ENCODE results near the gene C19orf44.

DNA sequence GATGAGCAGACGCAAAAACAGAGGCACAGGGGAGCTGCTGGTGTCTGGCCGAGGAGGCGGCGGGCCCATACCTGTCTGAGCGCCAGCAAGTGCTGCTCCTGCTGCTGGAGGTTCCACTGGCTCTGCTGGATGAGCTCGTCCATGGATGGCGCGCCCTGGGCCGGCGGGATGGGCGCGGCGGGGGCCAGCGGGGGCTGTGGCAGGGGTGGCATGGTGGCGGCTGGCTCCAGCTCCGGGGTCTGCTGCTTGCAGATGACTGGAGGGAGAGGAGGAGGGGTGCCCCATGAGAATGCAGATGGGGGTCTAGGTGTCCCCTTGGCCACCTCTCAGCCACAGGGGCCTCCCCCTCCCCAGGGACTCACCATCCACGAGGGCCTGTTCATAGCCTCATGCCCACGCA, 39.2 kb downstream of the C19orf44 start:
- TF ChIP-seq CTCF (optimal IDR thresholded peaks at IDR 0.05 in 1 of 3, IDR thresholded peaks at IDR 0.05 in 1 of 3, conservative IDR thresholded peaks at IDR 0.05 in 1 of 3; ENCODE audit: extremely low read depth in 1 of 3, insufficient read depth in 2 of 3, low read length in 3 of 3) (no peak), EZH2 (IDR thresholded peaks at IDR 0.05; ENCODE audit: low read length) (no peak)
